Embryonic facial prominence (tissue), 1 donor: ENCODE data around the gene ST14.

Experiments used
- DNase-seq: peaks from one replicate; pipeline ENCODE4 v3.0.0-alpha.2; 2016; ENCODE audit errors: extremely low spot score

ST14 gene

DNA sequence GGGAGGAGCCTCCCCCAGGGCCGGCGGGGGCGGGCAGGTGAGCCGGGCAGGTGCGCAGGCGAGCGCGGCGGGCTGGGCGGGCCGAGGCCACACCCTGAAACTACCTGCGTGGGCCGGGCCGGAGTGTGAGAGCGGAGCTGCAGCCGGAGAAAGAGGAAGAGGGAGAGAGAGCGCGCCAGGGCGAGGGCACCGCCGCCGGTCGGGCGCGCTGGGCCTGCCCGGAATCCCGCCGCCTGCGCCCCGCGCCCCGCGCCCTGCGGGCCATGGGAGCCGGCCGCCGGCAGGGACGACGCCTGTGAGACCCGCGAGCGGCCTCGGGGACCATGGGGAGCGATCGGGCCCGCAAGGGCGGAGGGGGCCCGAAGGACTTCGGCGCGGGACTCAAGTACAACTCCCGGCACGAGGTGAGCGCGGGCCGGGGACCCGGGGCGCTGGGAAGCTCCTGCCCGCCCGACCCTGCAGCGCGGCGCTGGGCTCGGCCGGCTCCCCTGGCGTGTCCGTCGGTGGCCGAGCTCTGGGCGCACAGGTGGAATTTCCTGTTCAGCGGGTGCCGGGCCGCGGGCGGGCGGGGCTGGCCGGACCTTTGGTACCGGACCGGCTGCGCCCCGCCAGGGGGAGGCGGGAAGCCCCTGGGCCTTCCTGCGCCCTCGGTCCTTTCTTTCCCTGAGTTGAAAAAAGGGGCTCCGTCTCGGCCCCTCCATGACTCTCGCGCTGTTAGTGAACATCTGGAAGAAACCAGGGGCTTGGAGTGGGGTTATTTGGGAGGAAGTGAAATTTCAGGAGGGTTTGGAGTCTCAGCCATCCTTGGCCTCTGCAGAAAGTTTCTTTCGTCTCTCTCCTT is at the start of gene ST14:
ST14 (plus strand) TSS at position 126 of the 841 bp plus-strand sequence; CDS start at position 324, 198 bp downstream.
- no peak for DNase-seq

DNA sequence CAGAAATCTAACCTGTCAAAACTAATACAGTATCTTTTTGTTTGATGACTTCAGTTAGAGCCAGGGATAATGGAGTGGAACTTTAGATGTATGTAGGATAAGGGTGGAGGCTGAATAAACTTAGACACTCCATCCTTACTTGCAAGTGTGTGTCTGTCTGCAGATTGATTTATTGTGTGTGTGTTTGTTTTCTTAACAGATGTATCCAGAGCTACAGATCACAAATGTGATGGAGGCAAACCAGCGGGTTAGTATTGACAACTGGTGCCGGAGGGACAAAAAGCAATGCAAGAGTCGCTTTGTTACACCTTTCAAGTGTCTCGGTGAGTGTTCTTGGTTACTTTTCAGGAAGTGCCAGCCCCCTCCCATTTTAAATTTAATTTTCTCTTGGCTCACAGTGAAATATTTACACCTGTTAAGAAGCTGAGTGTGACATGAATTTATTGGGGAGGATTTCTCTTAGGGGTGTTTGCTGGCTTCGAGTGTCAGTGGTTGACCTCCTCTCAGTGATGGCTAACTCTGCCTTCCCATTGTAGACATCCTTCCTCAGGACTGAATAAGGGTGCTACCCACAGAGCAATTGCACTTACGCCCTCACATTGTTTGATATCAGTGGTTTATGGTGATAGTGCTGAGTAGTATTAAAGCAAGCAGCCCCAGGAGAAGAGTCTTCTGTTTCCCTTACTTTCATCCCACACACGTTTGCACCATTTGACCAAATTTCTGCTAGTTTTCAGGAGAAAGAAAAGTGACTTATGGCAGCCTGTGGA is 49.1 kb upstream of the ST14 start:
- DNase-seq, result no peak

GRCh38 chr11:130112071-130112830 is 47.3 kb upstream of the ST14 start:
- DNase-seq, result no peak

DNA sequence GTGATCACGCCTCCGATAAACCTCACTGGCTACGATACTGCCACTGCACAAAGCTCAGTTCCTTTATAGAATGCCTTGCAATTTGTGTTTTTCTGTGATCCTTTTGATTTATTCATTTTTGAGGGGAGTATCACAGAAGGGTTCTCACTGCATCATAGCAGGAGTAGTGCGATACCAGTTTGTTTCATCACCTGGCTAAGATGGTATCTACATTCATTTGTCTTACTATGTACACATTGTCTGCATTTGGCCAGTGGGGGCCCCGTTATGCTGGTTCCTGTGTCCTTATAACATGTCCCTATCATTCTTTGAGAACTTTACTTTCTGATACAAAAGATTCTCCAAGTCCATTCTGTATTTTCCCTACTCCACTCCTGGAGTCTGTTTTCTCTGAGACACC is 45.3 kb upstream of the ST14 start:
- no peak for DNase-seq

GRCh38 chr11:130114726-130115125 is 44.9 kb upstream of the ST14 start:
- DNase-seq, result no peak

DNA sequence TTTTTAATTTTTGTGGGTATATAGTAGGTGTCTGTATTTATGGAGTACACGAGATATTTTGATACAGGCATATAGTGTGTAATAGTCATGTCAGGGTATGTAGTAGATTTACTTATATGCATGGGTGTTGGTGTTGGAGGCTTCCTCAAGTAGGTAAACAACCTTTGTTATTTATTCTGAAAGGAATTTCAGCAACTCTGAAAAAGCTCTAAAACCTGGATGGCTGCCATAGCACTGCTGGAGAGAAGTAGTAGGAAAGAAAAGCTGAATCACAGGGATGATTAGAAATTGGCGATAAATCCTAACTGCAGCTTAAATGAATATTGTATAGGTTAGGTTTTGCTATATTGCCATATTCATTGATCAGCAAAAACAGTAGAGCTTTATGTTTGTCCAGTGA is 44.4 kb upstream of the ST14 start:
- DNase-seq, result no peak

DNA sequence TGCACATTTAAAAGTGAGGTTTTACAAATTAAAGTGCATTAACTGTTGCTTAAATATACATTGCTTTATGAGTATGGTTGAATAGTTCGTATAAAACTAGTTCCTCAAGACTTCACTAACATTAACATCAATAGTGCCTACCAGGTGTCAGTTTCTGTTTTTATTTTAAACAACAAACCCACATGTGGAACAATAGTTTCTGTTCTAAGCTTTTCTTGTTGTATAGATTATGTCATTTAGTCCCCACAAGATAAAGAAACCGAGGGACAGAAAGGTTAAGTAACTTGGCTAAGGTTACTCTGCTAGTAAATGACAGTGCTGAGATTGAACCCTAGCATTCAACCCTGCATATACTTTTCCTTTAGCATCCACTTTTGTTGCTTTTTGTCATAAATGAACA is 41.4 kb upstream of the ST14 start:
- DNase-seq, result no peak

DNA sequence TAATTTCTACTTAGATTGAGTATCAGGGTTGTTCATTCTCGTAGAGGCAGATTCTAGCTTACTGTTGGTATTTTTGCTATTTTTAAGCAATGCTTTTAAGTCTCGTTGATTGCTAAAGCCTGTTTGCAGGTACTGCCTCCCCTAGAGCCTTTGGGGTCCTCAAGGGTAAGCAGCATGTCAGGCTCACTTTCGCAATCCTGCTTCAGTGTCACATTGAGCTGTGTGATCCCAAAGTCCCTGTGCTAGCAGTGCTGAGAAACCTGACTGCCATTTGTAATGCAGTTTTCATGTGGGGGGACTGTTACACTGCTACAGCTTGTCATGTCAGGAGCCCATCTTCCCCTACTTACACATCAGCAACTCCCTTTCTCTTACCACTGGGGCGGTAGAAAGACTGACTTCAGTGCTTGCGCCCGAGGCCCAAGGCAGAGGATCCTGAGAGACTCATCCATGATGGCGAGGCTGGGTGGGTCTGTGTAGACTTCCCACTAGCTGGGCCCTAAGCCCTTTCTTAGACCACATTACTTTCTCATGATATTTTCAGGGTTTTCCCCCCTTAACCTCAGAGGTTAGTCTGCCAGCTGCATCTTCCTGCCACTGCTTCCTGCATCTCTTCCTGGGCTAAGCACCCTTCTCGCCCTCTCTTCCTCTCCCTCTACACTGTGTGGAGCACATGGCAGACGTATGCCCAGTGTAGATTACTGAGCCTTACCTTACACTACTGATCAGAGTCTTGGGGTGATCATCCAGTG is 40.8 kb upstream of the ST14 start:
- DNase-seq, result no peak

GRCh38 chr11:130120045-130120444 is 39.5 kb upstream of the ST14 start:
- DNase-seq, result no peak

GRCh38 chr11:130121445-130121978 is 38.1 kb upstream of the ST14 start:
- no peak for DNase-seq

DNA sequence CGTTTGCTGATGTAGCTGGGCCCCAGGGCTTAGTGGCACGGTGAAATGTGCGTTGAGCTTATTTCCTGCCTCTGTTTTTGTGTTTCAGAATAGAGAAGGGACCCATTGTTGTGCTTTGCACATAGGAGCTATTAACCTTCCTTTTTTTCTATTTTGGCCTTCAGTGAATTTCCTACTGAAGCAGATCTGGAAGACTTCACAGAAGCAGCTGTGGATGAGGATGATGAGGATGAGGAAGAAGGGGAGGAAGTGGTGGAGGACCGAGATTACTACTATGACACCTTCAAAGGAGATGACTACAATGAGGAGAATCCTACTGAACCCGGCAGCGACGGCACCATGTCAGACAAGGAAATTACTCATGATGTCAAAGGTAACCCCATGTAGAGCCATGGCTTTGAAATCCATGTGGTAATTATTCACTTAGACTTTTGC is 37.4 kb upstream of the ST14 start:
- DNase-seq, result no peak

- DNase-seq, result no peak
Observed at GRCh38 chr11:130123414-130124040, 36.1 kb upstream of the ST14 start.

DNA sequence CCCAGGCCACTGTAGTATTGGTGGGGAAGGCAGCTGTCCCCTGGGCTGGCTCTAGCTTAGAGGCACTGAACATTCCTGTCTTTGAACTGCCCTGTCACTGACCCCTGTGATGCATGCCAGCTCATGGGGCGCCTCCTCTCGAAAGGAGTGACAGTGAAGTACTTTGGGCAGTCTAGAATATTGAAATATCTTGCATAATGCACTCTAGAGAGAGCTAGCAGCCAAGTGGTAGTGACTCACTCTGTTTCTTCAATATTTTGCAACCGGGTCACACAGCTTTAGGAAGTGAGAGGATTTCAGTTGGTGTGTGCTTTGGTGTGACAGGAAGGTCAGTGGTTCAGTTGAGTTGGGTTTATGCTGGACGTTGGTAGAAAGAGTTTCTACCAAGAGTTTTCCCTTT is 35.5 kb upstream of the ST14 start:
- no peak for DNase-seq

- DNase-seq, result no peak
Observed at GRCh38 chr11:130125638-130126037, 33.9 kb upstream of the ST14 start.

DNA sequence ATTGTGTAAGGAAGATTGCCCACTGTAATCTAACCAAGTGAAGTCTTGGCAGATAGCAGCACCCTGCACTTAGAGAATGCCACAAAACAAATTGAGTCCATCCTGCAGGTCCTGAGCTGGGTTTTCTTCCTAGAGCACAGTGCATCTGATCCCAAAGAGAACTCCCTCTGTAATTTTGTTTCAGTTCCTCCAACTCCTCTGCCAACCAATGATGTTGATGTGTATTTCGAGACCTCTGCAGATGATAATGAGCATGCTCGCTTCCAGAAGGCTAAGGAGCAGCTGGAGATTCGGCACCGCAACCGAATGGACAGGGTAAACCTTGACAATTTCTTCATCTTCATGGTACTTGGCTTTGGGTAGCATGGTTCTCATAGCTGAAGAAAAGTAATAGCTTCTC is 33.1 kb upstream of the ST14 start:
- DNase-seq, result no peak

DNA sequence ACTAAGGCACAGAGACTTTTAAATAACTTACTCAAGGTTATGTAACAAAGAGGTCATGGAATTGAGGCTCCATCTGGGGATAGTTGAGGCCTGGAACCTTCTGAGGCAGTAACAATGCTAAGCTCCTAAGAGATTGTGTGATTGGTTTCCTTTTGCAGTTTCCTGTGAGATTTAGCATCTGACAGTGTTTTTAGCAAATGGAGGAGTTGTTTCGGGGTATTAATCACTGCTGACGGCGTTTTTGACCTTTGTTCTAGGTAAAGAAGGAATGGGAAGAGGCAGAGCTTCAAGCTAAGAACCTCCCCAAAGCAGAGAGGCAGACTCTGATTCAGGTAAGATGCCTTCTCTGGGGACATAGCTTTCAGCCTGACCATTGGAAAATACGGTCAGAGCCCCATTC is 32.1 kb upstream of the ST14 start:
- DNase-seq, result no peak

- no peak for DNase-seq
Observed at GRCh38 chr11:130128626-130129025, 31.0 kb upstream of the ST14 start.

GRCh38 chr11:130129922-130130321 is 29.7 kb upstream of the ST14 start:
- DNase-seq, result no peak

DNA sequence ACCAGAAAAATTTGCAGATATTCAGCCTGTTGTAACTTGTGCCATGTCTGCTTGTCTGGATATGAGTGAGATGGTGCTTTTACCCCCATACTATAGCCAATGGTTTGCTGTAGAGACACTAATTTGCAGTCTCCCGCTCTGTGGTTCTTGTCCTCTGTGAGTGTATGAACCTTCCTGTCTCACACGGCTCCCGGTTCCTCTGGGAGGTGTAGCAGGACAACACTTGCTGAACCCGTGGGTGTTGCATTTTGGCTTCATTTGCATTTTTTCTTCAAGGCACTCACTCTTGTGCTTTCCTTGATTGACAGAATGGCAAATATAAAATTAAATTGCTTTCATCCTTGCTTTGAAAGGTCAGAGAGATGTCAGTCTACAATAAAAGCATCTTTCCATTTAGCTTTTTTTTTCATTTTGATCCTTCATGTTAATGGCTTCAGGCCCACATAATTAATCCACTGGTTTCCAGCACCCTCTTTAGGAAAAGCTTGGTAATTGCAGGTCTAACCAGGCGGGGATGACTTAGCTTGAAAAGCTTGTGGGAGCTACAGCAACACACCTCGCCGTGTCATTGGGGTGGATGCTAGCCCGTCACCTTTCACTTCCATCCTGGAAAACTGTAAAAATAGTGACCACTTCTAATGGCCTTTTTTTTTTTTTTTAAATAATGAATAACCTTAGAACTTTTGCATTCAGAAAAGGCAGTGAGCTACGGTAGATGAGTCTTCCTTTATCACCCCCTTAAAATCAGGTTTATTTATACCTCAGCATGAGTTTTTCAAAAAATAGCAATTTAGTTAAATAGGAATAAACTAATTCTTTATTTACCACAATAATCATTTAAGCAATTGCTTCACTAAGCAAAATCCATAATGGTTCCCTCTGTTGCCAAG is 27.4 kb upstream of the ST14 start:
- DNase-seq, result peak; percentile 29

- no peak for DNase-seq
Observed at GRCh38 chr11:130133716-130134115, 25.9 kb upstream of the ST14 start.
